HS-5 (cell line): Measurements from ENCODE around the gene SLC24A4.

Source experiments
- DNase-seq: peaks from one replicate; pipeline ENCODE4 v3.0.0-alpha.2; 2012; ENCODE audit warnings: low read depth

The SLC24A4 gene

GRCh38 chr14:92368001-92368400 lies 45.0 kb downstream of the SLC24A4 start:
- no peak for DNase-seq

- no peak for DNase-seq
These were observed 46.1 kb downstream of the SLC24A4 start for GRCh38 chr14:92369097-92369496.

- no peak for DNase-seq
These were observed 49.3 kb downstream of the SLC24A4 start for GRCh38 chr14:92372230-92372629.

GRCh38 chr14:92373336-92373735 lies 50.4 kb downstream of the SLC24A4 start:
- no peak for DNase-seq

DNA sequence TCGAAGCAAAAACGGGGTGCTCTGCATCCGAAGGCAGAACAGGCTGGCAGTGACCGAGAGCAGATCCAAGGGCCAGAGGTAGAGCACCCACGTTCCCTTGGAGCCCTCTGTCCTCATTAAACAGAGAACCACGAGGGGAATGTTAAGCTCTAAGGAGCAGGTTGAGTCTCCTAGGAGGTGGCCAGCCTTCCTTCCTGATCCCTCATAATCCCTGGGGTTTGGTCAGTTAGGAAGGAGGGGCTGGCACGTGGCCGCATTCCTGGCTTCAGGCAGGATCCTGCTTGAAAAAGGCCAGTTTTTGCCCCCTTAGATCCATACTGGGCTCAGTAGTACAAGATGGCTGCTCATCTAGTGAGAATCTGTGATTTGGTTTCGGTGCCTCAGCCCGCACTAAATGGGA lies 57.2 kb downstream of the SLC24A4 start:
- DNase-seq: no peak

- no peak for DNase-seq
These were observed 57.6 kb downstream of the SLC24A4 start for GRCh38 chr14:92380582-92380981.

GRCh38 chr14:92382677-92383076 lies 59.7 kb downstream of the SLC24A4 start:
- DNase-seq: no peak

- DNase-seq: no peak
These were observed 60.8 kb downstream of the SLC24A4 start for GRCh38 chr14:92383805-92384204.

DNA sequence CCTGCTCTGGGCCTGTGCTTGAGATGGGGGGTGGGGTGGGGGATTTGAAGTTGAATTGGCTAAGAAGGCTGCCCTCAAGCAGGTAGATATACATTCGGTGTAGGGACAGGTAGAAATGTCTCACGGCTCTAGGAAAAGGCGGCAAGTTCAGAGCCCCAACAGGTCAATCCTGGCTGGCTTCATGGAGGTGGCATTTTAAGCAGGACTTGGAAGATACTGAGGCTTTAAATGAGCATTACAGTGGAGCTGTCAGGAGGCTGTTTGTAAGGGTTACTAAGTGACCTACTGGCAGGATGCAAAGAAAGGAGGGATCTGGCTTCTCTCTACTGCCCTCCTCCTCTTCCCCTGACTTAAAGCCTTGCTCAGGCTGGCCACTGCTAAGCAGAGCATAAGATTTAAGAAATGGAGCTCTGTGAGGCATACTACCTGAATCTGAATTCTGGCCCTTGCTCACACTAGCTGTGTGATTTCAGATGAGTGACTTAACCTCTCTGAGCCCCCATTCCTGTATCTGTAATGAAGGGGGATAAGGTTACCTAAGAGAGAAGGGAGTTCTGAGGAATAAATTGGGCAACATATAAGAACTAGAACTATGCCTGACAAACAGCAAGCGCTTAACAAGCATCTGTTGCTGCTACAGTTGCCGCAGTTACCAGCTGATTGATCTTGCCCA lies 61.6 kb downstream of the SLC24A4 start:
- DNase-seq: no peak

GRCh38 chr14:92385561-92385960 lies 62.6 kb downstream of the SLC24A4 start:
- DNase-seq: no peak

DNA sequence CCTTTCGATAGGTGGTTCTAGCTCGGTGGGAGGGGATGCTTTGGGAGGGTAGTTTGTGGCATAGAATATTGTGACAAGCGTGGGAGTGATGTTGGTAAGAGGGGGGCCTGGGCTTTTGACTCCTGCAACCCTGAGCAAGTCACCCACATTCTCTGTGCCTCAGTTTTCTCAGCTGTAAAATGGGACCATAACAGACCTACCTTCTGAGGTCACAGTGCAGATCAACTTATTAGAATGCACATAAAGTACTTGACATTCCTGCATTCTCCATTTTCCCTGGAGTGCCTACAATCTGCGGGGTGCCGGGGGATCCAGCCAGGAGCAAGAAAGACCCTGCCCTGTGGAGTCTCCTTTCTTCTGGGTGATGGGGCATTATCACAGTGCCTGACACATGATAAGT lies 63.2 kb downstream of the SLC24A4 start:
- DNase-seq: no peak

- no peak for DNase-seq
These were observed 63.7 kb downstream of the SLC24A4 start for GRCh38 chr14:92386637-92387036.

GRCh38 chr14:92387578-92387977 lies 64.6 kb downstream of the SLC24A4 start:
- DNase-seq: no peak

DNA sequence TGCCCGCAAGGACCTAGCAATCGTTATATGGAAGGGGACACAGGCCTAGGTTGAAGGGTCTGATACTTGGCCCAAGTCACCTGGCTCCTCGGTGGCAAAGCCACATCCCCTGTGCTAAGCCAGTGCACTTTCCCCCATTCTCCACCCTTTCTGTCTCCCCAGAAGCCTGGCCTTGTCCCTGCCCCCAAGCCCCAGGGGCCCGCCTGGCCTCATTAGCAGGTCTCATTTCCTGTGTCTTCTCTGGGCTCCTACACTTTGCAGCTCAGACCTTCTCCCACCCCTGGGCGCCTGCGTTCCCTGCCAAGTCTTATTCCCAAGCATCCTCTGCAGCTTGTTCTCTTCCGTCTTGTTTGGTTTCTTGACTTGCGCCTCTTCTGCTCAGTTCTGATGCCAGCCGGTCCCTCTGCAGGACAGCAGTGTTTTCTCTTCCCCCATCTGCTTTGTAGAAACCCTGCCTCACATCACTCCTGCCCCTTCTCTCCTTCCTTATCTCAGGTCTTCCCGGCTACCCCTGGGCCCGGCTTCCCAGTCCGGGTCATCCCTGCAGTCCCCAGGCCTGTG lies 66.7 kb downstream of the SLC24A4 start:
- DNase-seq: no peak

DNA sequence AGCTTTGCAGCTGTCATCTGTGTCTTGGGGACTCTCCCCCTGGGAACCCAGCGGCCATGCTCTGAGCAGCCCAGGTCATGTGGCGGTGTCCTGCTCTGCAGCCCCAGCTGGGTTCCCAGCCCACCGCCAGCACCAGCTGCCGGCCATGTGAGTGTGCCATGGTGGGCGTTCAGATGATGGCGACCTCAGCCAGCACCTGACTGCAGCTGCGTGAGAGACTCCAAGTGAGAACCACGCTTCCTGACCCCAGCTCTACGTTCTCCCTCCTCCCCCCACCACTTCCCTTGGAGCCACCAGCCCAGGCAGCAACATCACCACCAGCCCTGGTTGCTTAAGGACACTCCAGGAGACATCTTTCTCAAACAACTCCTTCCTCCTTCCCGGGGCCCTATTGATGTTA lies 68.8 kb downstream of the SLC24A4 start:
- DNase-seq: no peak

GRCh38 chr14:92392711-92393110 lies 69.7 kb downstream of the SLC24A4 start:
- DNase-seq: no peak

DNA sequence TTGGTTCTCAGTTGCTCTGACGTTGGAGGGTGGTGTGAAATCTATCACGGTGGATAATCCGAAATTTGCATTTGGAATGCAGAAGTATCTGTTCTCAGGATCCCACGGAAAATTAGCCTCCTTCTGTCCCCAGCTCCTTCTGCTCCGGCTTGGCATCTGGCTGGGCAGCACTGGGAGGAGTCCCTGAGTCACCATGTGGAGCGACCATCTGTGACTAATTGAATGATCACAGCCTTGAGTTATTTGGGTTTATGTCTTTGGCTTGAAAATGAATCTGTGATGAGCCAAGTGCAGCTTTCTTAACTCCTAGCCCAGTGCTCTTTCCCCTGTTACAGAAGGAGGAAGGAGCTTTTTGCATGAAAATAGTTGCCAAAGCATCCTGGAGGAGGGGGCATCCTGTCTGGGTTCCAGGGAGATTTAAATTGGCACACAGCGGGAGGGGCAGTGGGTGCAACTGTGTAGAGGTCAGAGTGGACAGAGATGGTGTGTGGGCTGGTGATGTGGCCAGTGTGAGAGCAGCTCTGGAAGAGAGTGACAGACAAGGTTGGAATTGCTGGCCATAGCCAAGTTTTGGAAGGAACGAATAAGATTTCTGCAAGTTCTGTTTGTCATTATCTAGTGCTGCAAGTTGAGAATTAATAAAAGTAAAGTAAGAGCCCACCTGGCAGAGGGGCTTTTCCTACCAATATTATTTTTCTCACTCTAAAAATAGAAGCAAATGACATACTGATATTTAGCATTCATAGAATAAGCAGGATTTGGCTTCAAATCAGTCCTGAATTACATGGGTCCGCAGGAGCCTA lies 74.4 kb downstream of the SLC24A4 start:
- peak; percentile 82 for DNase-seq

DNA sequence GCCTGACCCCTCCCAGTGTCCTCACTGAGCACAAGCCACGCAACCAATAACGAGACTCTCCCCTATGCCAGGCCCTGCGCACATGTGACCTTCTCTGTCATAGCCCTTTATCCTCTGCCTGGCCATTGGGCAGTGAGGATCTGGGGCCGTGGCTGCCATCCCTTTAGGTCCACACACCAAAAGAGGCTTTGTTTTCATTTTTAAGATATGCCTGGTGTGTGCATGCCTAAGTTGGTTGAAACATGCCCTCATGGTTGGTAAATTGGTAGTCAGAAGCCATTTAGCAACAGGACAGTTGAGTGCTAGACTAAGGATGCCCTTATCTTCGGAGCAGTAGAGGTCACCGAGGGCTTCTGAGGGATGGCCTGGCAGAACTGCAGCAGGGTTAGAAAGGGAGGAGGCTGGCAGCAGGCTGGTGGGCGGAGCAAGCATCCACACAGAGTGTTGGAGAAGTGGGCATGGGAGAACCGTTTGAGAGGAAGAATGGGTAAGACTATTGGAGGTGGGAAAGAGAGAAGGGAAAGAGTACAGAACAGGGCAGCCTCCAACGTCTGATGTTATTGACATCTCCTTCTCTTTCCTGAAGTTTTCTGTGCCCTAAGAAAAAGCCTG lies 75.1 kb downstream of the SLC24A4 start:
- DNase-seq: no peak

DNA sequence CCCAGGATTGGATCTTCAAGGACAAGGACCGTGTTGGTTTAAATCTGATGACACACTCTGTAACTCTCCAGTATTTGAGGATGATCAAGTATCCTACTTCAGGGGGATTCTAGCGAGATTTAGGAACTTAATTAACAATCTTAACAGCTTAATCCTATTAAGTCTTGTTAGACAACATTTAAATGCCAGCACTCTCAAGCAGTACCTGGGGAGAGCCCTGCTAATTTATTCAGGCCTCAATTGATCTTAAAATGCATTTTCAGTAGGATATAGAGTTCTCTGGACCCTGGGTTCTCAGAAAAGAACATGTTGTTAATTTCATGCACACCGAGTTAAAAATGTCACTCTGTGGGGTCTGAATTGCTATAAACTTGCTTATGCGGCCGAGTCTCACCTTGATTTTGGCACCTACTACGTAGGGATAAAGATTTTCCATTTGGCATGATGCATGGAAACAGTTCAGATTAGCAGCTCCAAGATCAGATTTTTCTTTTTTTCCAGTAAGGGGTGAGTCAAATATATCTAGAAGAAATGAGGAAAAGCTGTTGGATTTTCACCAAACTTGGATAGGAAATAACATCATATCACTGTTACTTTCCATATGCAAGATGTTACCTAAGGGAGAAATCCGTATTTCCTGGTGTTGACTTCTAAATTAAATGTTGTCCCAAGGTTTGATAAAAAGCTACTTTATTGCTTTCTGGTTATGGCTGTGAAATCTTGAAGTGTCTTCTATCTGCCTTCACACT lies 76.1 kb downstream of the SLC24A4 start:
- DNase-seq: no peak

DNA sequence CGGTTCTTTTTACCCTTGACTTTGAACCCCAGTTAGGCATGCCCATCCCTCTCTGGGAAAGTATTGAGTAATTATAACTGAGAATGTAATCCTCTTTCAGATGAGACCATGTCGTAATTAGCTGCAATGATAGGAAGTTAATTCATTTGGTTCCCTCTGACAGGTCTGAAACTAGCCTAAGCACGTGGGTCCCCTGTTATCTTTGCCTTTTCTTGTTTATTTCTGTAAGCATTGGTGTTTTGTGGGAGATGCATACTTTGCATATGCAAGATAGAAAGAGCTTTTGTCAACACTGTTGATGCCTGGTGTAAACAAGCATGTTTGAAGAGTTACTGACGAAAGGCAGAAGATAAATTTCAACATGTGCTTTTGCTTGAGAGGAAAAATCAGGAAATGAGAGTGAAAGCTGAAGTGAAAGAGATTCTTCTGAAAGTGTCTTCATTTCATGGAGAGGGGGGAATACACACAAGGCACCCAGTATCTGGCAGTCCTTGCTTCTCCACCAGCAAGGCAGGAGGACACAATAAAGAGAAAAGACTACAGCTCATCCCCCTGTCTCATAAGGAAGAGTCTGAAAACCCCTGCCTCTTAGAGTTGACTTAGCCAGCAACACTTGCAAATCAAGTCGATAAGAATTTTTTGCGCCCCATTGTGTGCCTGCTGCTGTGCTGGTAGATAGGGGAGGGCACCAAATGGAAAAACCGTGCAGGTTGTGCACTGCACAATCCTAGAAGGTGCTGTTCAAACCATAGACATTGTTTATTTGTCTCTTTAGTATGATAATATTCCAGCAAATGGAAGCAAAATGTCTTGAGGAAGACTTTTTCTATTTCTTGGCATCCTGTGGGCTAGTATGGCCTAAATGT lies 77.8 kb downstream of the SLC24A4 start:
- DNase-seq: no peak

- no peak for DNase-seq
These were observed 78.6 kb downstream of the SLC24A4 start for GRCh38 chr14:92401561-92401960.
